HG02973 (cell line): ENCODE data around the gene MX1.

Source experiments
- ATAC-seq: cut with Tn5 transposase; IDR thresholded peaks from one replicate; pipeline ENCODE4 v1.9.1; 2021; ENCODE audit warnings: moderate library complexity; ENCODE audit not compliant: unreplicated experiment

The MX1 gene

GRCh38 chr21:41488080-41488479 lies 62.0 kb downstream of the MX1 start:
- ATAC-seq = no peak

- ATAC-seq = no peak
Observed at GRCh38 chr21:41489329-41489728, 63.3 kb downstream of the MX1 start.

- ATAC-seq = no peak
Observed at GRCh38 chr21:41490330-41490729, 64.3 kb downstream of the MX1 start.

- no peak for ATAC-seq
Observed at GRCh38 chr21:41491412-41491811, 65.4 kb downstream of the MX1 start.

GRCh38 chr21:41494242-41494641 lies 68.2 kb downstream of the MX1 start:
- no peak for ATAC-seq

- ATAC-seq = no peak
Observed at GRCh38 chr21:41497008-41497407, 71.0 kb downstream of the MX1 start.

- no peak for ATAC-seq
Observed at GRCh38 chr21:41497788-41498187, 71.7 kb downstream of the MX1 start.

GRCh38 chr21:41499920-41500319 lies 73.9 kb downstream of the MX1 start:
- no peak for ATAC-seq

GRCh38 chr21:41500363-41500762 lies 74.3 kb downstream of the MX1 start:
- no peak for ATAC-seq

- ATAC-seq = no peak
Observed at GRCh38 chr21:41500931-41501381, 74.9 kb downstream of the MX1 start.

GRCh38 chr21:41501919-41502318 lies 75.9 kb downstream of the MX1 start:
- no peak for ATAC-seq

- no peak for ATAC-seq
Observed at GRCh38 chr21:41503331-41503730, 77.3 kb downstream of the MX1 start.

- no peak for ATAC-seq
Observed at GRCh38 chr21:41504030-41504429, 78.0 kb downstream of the MX1 start.

- ATAC-seq = no peak
Observed at GRCh38 chr21:41506005-41506594, 80.1 kb downstream of the MX1 start.

GRCh38 chr21:41506611-41507520 lies 80.8 kb downstream of the MX1 start:
- no peak for ATAC-seq

- ATAC-seq = no peak
Observed at GRCh38 chr21:41507521-41508414, 81.7 kb downstream of the MX1 start, which contains the start of gene TMPRSS2. Gene TMPRSS2, minus strand, starts transcription at chr21:41508158. Its CDS starts 10,025 bp downstream, at chr21:41498133.

GRCh38 chr21:41508415-41509144 lies 82.5 kb downstream of the MX1 start:
- no peak for ATAC-seq
